Brain microvascular endothelial cell (primary cell): Measurements from ENCODE around the gene FAM111B.
"Not testable (repeated sequence)": the region's sequence is repeated elsewhere in the genome, so short reads cannot be mapped to it uniquely, and the experiment has no call there.

ENCODE experiments used
- DNase-seq: peaks from one replicate; pipeline ENCODE4 v3.0.0-alpha.2; 2020
- H3K27ac ChIP-seq: fragments of 250-450 bp; sonication (Bioruptor Pico); 2 replicates; pipeline ENCODE4 v1.5.1; 2020; ENCODE audit warnings: mild to moderate bottlenecking, moderate library complexity
- H3K27me3 ChIP-seq: fragments of 250-450 bp; sonication (Bioruptor Pico); replicated peaks from 2 replicates; pipeline ENCODE4 v1.5.1; 2020; ENCODE audit warnings: mild to moderate bottlenecking
- H3K36me3 ChIP-seq: fragments of 250-450 bp; sonication (Bioruptor Pico); replicated peaks from 2 replicates; pipeline ENCODE4 v1.5.1; 2020; ENCODE audit warnings: mild to moderate bottlenecking
- H3K4me3 ChIP-seq: 2 replicates; pipeline ENCODE4 v1.5.1; 2011; ENCODE audit warnings: low read depth, mild to moderate bottlenecking, control low read depth, low read length, moderate library complexity
- CTCF ChIP-seq: IDR thresholded peaks from 2 replicates; pipeline ENCODE4 v1.5.1; 2011; ENCODE audit warnings: low read depth, mild to moderate bottlenecking, moderate library complexity, low read length, control low read depth, inconsistent platforms; ENCODE audit errors: missing control alignments
- in situ Hi-C: cut with HindIII; loops from 2 replicates; pipeline ENCODE4 v1.10.0; 2017; ENCODE audit warnings: low sequenced_read_pairs, low pct_ligation_motif_present

The FAM111B gene

GRCh38 chr11:59106363-59107336, at the start of gene FAM111B:
Gene FAM111B, plus strand, starts transcription at chr11:59107237. Its CDS starts 2,389 bp downstream, at chr11:59109626.
- in situ Hi-C loops = no loop called here
- no peak within 1 kb of the TSS for H3K27ac ChIP-seq
- peak; percentile 95 for DNase-seq

GRCh38 chr11:59058120-59059033, 48.7 kb upstream of the FAM111B start:
- peak; percentile 85 for DNase-seq
- TF ChIP-seq CTCF = peak; percentile 88
- H3K27ac ChIP-seq, H3K36me3 ChIP-seq, H3K27me3 ChIP-seq, in situ Hi-C loops: not testable (repeated sequence)
- peak overlapping the region; percentile 15 for H3K4me3 ChIP-seq

More at GRCh38 chr11:59106363-59107336, at the start of gene FAM111B:
- Histone ChIP-seq H3K27me3 (no peaks in the 10 kb centered on the region), H3K4me3 (peak within 1 kb of the TSS; percentile 60), H3K36me3 (no peaks in the 10 kb centered on the region)
- peak; percentile 24 for TF ChIP-seq CTCF

- H3K36me3 ChIP-seq, in situ Hi-C loops, H3K27ac ChIP-seq, H3K27me3 ChIP-seq, DNase-seq, H3K4me3 ChIP-seq: not testable (repeated sequence)
These were observed 46.9 kb upstream of the FAM111B start for GRCh38 chr11:59060096-59060495.

GRCh38 chr11:59062602-59063529, 44.2 kb upstream of the FAM111B start:
- no peaks in the 10 kb centered on the region for H3K36me3 ChIP-seq
- H3K27ac ChIP-seq = no peak overlapping the region
- TF ChIP-seq CTCF = no peak
- in situ Hi-C loops = no loop called here
- DNase-seq = no peak
- no peak overlapping the region for H3K4me3 ChIP-seq
- peaks cover 7% of the 10 kb centered on the region for H3K27me3 ChIP-seq

GRCh38 chr11:59063996-59064727, 42.9 kb upstream of the FAM111B start:
- H3K27me3 ChIP-seq, H3K36me3 ChIP-seq, H3K4me3 ChIP-seq, in situ Hi-C loops, DNase-seq, H3K27ac ChIP-seq: not testable (repeated sequence)

GRCh38 chr11:59069087-59069486, 38.0 kb upstream of the FAM111B start:
- no peak for TF ChIP-seq CTCF
- no peak overlapping the region for H3K27ac ChIP-seq
- H3K27me3 ChIP-seq = no peaks in the 10 kb centered on the region
- DNase-seq = no peak
- no peak overlapping the region for H3K4me3 ChIP-seq
- no peaks in the 10 kb centered on the region for H3K36me3 ChIP-seq
- in situ Hi-C loops = no loop called here
